ENCODE data around the gene GPR39. TPM values are rescaled to one million over a fixed set of nuclear protein-coding genes. Genes with fewer than 3 reads are reported as not detected.

The GPR39 gene
- total and polyA plus RNA-seq, 2 donors (not counting 1 experiment from before 2014, with no cell fraction given), result not detected

DNA sequence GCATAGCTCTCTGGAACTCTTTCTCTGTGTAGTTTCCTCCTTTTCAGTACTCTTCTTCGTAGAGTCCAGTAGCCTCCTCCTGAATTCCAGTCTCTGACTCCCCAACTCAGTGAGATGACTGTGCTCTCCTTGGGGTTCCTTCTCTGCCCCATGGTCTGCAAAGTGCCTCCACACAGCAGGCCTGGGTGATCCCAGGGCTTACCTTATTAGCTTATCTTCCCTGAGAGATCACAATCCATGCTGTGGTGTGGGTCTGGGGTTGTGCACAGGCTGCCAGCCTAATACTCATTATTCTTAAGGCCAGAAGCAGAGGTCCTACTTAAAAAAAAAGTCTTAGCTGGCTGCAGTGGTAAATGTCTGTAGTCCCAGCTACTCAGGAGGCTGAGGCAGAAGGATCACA is 4.6 kb upstream of the GPR39 start:
- Mint-ChIP-seq H3K9me3 (ENCODE audit: insufficient read depth) (no peaks in the 10 kb centered on the region), H3K4me1 (no peaks in the 10 kb centered on the region), H3K27ac (no peak overlapping the region), H3K4me3 (no peak overlapping the region), H3K27me3 (peaks cover 17% of the 10 kb centered on the region)
- ATAC-seq (ENCODE audit: low read depth), result no peak
- no peak overlapping the region for H3K9ac ChIP-seq (ENCODE audit: low read length)
- peaks cover 0 to 14% (median 0%) of the 10 kb centered on the region in 3 donors for H3K9me3 ChIP-seq (ENCODE audit: control extremely low read depth in 1 of 3, control insufficient read depth in 2 of 3, insufficient read depth in 1 of 3, low read length in 2 of 3)
- no peaks in the 10 kb centered on the region for H3K36me3 ChIP-seq (replicated peaks in 1 of 2; ENCODE audit: control extremely low read depth in 1 of 2, control insufficient read depth in 1 of 2, extremely low read depth in 1 of 2, insufficient read depth in 2 of 2, low read length in 1 of 2)
- H4K20me1 ChIP-seq (ENCODE audit: control insufficient read depth, insufficient read depth, low read length, poor library complexity, severe bottlenecking), result no peaks in the 10 kb centered on the region
- no peak overlapping the region for H3K4me2 ChIP-seq (replicated peaks; ENCODE audit: low read depth, low read length, poor library complexity, severe bottlenecking)
- ChIA-PET CTCF (no interaction called here), POLR2A (no interaction called here)
- no peak overlapping the region for H3K27ac ChIP-seq (ENCODE audit: low read length in 2 of 2)
- TF ChIP-seq, protein P1, sequence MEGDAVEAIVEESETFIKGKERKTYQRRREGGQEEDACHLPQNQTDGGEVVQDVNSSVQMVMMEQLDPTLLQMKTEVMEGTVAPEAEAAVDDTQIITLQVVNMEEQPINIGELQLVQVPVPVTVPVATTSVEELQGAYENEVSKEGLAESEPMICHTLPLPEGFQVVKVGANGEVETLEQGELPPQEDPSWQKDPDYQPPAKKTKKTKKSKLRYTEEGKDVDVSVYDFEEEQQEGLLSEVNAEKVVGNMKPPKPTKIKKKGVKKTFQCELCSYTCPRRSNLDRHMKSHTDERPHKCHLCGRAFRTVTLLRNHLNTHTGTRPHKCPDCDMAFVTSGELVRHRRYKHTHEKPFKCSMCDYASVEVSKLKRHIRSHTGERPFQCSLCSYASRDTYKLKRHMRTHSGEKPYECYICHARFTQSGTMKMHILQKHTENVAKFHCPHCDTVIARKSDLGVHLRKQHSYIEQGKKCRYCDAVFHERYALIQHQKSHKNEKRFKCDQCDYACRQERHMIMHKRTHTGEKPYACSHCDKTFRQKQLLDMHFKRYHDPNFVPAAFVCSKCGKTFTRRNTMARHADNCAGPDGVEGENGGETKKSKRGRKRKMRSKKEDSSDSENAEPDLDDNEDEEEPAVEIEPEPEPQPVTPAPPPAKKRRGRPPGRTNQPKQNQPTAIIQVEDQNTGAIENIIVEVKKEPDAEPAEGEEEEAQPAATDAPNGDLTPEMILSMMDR (IDR thresholded peaks at IDR 0.05), result no peak
- no peak for TF ChIP-seq EZH2 (IDR thresholded peaks at IDR 0.05; ENCODE audit: borderline replicate concordance, insufficient read depth, low read depth, low read length, poor library complexity, severe bottlenecking)
- no peak for DNase-seq
- no peaks in the 10 kb centered on the region for H3K79me2 ChIP-seq (ENCODE audit: control insufficient read depth, insufficient read depth, low read length)
- peaks cover 0 to 14% (median 0%) of the 10 kb centered on the region in 4 experiments for H3K27me3 ChIP-seq (replicated peaks in 1 of 4; ENCODE audit: control extremely low read depth in 1 of 4, control insufficient read depth in 3 of 4, insufficient read depth in 4 of 4, low read length in 3 of 4)
- no peak overlapping the region for H2AFZ ChIP-seq (ENCODE audit: insufficient read depth, low read depth, low read length, poor library complexity, severe bottlenecking)
- H3K4me1 ChIP-seq (ENCODE audit: control insufficient read depth in 2 of 2, insufficient read depth in 2 of 2, low read length in 2 of 2), result no peaks in the 10 kb centered on the region
- whole genome bisulfite sequencing (ENCODE audit: insufficient coverage), result 83% methylated on average over 1 of the region's 1 CpG
- H3K4me3 ChIP-seq (ENCODE audit: control extremely low read depth in 1 of 5, extremely low read depth in 1 of 5, insufficient read depth in 1 of 5, low read depth in 2 of 5, low read length in 4 of 5), result no peak overlapping the region
- intact Hi-C loops (cut with micrococcal nuclease), result no loop called here

DNA sequence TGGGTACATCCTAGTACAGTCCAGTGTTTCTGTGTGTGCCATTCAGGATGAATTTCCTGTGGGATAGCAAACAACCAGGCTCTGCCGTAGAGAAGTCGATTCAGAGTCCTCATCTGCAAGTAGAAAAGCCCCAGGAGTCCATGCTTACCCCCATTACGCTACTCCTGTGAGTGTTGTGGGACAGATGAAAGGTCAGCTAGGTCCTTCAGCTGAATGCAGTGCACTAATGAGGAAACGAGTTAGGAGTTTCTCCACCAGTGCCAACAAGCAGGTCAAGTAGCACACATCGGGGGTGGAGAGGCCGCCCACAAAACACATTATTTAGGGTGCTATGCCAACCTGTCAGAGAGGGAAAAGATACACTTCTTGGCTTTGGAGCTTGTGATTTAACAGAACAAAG is 2.5 kb upstream of the GPR39 start:
- Mint-ChIP-seq H3K27me3 (peaks cover 23% of the 10 kb centered on the region), H3K4me3 (no peak overlapping the region), H3K9me3 (ENCODE audit: insufficient read depth) (no peaks in the 10 kb centered on the region), H3K27ac (no peak overlapping the region), H3K4me1 (no peaks in the 10 kb centered on the region)
- no peak overlapping the region for H3K4me2 ChIP-seq (replicated peaks; ENCODE audit: low read depth, low read length, poor library complexity, severe bottlenecking)
- POLR2A ChIA-PET, result no interaction called here
- TF ChIP-seq, protein P1 (IDR thresholded peaks at IDR 0.05), result no peak
- no peak for TF ChIP-seq EZH2 (IDR thresholded peaks at IDR 0.05; ENCODE audit: borderline replicate concordance, insufficient read depth, low read depth, low read length, poor library complexity, severe bottlenecking)
- H3K4me3 ChIP-seq (ENCODE audit: control extremely low read depth in 1 of 5, extremely low read depth in 1 of 5, insufficient read depth in 1 of 5, low read depth in 2 of 5, low read length in 4 of 5), result no peak overlapping the region
- CTCF ChIA-PET, result no interaction called here
- H3K9ac ChIP-seq (ENCODE audit: low read length), result no peak overlapping the region
- peaks cover 0 to 18% (median 0%) of the 10 kb centered on the region in 4 experiments for H3K27me3 ChIP-seq (replicated peaks in 1 of 4; ENCODE audit: control extremely low read depth in 1 of 4, control insufficient read depth in 3 of 4, insufficient read depth in 4 of 4, low read length in 3 of 4)
- WGBS (ENCODE audit: insufficient coverage), result 85% methylated on average over 4 of the region's 6 CpGs
- peaks cover 0 to 22% (median 0%) of the 10 kb centered on the region in 3 donors for H3K9me3 ChIP-seq (ENCODE audit: control extremely low read depth in 1 of 3, control insufficient read depth in 2 of 3, insufficient read depth in 1 of 3, low read length in 2 of 3)
- H3K79me2 ChIP-seq (ENCODE audit: control insufficient read depth, insufficient read depth, low read length), result no peaks in the 10 kb centered on the region
- ATAC-seq (ENCODE audit: low read depth), result no peak
- DNase-seq, result no peak
- H3K4me1 ChIP-seq (ENCODE audit: control insufficient read depth in 2 of 2, insufficient read depth in 2 of 2, low read length in 2 of 2), result no peaks in the 10 kb centered on the region
- no peak overlapping the region for H2AFZ ChIP-seq (ENCODE audit: insufficient read depth, low read depth, low read length, poor library complexity, severe bottlenecking)
- intact Hi-C loops (cut with micrococcal nuclease), result no loop called here
- no peaks in the 10 kb centered on the region for H4K20me1 ChIP-seq (ENCODE audit: control insufficient read depth, insufficient read depth, low read length, poor library complexity, severe bottlenecking)
- no peaks in the 10 kb centered on the region for H3K36me3 ChIP-seq (replicated peaks in 1 of 2; ENCODE audit: control extremely low read depth in 1 of 2, control insufficient read depth in 1 of 2, extremely low read depth in 1 of 2, insufficient read depth in 2 of 2, low read length in 1 of 2)
- H3K27ac ChIP-seq (ENCODE audit: low read length in 2 of 2), result no peak overlapping the region

Data from B cell (primary cell).